ENCODE data around the gene ATP6AP1.

- no peak for TF ChIP-seq CTCF (IDR thresholded peaks at IDR 0.05)
- TF ChIP-seq POLR2A (IDR thresholded peaks at IDR 0.05): no peak
Measured at GRCh38 chrX:154450312-154450711, 21.8 kb downstream of the ATP6AP1 start.
